GM19452 (cell line): ENCODE data around the gene DLGAP1.

Experiments used
- ATAC-seq: cut with Tn5 transposase; IDR thresholded peaks from one replicate; pipeline ENCODE4 v1.9.1; 2021; ENCODE audit not compliant: unreplicated experiment

The DLGAP1 gene

DNA sequence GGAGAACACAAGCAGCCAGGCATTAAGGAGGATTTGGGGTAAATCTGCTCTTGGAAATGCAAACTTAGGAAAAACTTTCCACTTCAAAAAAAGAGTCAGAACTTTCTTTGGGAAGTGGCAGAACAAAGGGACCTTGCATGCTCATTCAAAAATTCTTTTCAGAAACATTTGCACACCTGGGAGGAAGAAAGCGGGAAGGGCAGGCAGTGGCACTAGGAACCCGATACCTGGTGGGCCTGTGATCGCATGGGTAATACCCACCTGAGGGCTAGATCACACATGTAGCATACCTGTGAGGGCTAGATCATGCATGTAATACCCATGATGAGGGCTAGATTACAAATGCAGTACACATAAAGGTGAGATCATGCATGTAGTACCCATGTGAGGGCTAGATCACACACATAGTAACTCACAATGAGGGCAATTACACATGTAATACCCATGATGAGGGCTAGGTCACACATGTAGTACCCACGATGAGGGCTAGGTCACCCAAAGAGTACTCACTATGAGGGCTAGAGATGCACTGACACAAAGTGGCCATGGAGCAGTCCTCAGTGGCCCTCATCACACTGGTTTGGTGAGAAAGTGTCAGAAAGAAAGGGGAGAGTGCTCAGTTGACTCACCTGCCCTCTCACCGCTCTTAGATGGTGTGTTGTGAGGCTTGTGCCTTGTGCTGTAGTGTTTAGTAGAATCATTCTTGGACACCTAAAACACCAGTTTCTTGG, 212.5 kb downstream of the DLGAP1 start:
- no peak for ATAC-seq

DNA sequence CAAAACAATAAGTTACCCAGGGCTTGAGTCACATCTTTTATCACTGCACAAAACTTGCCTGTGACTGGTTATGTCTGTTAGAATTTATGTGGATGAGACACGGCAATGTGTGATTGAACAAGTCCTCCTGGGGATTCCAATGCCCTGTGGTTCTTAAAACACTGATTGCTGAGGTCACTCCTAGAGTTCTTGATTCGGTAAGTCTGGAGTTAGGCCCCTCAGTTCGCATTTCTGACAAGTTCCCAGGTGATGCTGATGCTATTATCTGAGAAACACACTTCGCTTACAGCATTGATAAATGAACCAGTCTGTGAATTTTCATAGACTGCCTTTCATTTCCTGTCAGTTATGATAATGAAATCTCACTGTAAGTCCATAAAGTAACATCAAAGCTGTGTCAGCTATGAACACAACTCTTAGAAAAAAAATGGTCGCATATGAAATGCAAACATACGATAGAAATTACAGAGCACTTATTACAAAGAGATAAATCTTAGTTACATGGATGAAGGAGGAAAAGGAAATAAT, 214.0 kb downstream of the DLGAP1 start:
- ATAC-seq: no peak

DNA sequence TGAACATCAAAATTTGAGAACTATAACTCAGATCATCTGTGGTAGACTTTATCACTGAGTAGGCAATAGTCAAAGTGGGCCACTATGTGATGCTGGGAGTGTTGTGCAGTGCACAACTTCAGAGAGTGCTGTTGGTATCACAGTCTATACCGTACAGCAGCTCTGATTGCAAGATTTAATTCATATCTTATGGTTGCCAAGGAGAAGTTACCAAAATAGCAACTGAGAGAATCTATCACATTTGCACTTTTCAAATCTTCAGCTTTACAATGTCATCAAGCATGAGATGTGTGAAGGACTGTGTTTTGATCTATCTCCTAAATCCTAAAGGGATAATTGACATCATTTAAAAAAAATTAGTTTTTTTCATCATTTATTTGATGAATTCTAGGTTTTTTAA, 216.1 kb downstream of the DLGAP1 start:
- ATAC-seq: no peak

GRCh38 chr18:4237664-4238041, 217.5 kb downstream of the DLGAP1 start:
- no peak for ATAC-seq

- ATAC-seq: no peak
Observed at GRCh38 chr18:4236940-4237663, 218.0 kb downstream of the DLGAP1 start.

DNA sequence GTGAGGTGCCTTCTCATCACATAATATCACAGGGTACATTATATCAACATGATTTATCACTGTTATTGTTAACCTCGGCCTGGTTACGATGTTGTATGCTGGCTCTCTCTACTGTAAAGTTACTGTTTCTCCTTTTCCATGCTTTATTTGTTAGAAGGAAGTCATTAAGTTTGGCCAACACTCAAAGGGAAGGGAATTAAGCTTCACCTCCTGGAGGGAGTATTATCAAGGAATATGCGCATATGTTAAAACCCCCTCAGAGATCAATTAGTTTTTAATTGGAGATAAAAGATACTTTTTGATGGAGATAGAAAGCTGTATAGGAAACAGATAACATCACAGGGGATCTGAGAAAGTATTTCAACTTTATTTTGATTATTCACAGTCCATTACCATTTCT, 221.6 kb downstream of the DLGAP1 start:
- no peak for ATAC-seq

- no peak for ATAC-seq
Observed at GRCh38 chr18:4232656-4233055, 222.5 kb downstream of the DLGAP1 start.

DNA sequence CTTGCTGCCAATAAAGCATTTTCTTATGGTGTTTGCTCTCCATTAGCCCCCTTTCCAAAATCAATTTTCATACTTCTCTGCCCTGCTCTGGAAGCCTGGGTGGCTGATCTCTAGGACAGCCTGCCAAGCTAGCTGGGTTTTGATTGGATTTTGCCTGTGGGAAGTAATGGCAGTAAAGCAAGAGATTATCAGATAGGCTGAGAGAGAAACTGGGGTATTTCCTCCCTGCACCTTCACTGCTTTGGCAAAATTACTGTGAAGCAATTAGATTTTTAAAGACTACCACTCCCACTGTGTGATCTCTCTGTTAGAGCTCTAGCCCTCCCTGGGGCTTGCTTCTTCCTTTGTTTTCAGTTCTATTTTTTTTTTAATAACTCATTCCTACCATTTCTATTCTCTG, 223.8 kb downstream of the DLGAP1 start:
- ATAC-seq: no peak

- no peak for ATAC-seq
Observed at GRCh38 chr18:4230450-4231168, 224.5 kb downstream of the DLGAP1 start.

DNA sequence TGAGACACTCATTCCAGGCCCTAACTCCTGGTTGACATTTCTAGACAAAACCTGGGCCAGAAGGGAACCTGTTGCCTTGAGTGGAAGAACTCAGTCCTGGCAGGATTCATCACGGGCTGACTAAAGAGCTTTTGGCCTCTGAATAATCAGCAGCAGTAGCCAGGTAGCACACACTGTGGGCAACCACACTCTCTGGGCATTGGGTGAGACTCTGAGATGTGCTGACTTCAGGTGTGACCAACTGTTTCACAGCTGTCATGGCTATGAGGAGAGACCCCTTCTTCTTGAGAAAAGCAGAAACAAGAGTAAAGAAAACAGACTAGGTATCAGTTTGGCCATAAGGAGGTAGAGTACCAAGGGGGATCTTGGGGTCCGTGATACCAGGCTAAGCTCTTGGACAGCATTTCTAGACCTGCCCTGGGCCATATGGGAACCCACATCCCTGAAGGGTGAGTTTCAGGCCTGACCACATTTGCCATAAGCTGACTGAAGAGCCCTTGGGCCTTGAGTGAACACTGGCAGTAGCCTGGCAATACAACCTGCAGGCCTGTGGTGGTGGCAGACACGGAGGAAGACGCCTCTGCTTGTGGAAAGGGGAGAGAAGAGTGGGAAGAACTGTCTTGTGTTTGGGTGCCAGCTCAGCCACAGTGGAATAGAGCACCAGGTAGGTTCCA, 230.9 kb downstream of the DLGAP1 start:
- ATAC-seq: no peak

- no peak for ATAC-seq
Observed at GRCh38 chr18:4211111-4211837, 243.8 kb downstream of the DLGAP1 start.

DNA sequence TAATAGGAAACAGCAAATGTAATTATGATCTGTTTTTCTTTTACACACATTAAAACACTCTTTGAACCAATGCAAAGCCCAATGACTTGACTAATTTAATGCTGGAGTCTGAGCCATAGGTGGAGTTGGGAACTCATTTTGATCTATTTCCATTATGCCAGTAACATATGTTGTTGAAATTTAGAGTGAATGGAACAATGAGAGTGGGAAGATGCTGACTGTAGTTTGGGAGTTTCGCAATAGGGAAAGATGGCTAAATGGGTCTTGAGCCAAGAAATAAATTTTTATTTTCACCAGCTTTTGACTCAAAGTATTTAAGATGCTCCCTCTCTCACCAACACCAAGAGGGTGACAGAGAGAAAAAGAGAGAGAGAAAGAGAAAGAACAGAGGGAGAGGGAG, 246.7 kb downstream of the DLGAP1 start:
- ATAC-seq: no peak

- no peak for ATAC-seq
Observed at GRCh38 chr18:4207383-4207985, 247.6 kb downstream of the DLGAP1 start.

DNA sequence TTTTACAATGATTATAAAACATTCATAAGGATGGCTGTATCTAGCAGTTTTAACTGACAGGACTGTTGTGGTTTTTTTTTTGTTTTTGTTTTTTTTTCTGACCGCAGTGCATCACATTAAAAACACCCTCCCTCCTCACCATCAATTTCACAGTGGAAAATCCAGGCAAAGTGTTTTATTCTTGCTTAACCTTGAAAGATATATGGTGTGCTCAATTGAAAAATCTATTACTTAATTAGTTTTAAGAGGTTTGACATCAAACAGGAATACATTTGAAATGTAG, 250.7 kb downstream of the DLGAP1 start:
- ATAC-seq: no peak

DNA sequence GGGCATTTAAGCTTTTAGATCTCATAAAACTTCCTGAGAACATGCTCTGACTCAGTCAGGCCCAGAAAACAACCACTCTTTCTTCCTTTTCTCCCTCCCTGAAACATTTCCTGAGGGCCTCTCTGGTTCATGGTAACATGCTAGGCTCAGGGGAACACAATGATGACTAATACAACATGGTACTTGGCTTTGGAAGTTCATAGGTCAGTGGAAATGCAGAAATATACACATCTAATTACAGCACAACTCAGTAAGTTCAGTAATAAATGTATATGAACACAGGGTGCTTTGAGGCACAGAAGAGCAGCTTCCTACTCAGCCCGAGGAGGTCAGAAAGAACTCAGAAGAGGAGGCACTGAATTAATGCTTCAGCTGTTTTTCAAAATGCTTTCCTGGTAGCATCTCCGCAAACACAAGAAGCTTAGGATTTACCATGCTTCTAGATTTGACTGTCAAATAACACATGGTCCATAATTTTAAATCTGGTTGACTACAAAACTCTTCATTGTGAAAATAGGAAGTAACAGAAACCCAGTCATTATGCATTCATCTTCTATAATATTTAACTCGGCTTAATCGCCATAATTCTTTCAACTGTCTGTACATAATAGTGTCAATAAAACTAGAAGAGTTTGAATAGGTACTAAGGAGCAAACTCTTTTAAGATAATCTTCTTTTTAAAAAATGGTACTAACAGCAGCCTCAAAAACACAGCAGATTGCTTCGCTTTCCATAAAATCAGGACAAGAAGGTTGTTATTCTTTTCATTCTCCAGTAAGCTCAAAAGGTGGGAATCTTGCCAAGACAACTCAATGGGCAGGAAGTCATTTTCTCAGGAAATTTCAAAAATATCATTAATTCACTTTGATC, 251.3 kb downstream of the DLGAP1 start:
- ATAC-seq: no peak

DNA sequence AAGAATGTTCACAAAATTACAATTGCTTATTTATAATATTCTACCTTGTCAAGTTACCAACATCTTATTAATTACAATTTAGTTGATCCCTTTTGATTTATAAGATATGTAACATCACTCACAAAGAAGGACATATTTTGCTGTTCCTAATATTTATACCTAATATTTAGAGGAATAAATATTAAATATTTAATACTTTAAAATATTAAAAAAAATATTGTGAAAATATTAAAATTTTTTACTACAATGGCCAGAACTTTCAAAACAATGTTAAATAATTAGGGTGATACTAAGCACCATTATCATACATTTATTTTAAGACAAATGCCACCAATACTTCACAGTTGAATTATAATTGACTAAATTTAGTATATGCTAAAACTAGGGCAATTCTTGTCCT, 254.7 kb downstream of the DLGAP1 start:
- no peak for ATAC-seq

DNA sequence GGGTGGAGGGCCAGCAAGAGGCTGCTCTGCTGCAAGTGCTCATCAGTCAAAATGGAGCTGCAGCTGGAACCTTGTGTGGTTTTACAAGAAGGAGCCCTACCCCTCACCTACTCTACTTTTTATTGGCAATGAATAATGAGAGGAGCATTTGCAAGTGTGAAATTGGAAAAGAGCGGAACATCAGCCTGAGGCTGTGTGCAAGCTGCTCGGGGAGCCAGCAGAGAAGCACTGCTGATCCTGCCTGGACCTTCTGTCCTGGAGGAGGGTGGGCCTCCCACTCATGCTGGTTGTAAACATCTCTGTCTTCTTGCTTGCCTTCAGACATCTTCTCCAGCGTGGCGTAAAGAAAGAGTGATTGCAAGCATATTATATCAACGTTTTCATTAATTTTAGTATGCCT, 256.2 kb downstream of the DLGAP1 start:
- ATAC-seq: no peak

DNA sequence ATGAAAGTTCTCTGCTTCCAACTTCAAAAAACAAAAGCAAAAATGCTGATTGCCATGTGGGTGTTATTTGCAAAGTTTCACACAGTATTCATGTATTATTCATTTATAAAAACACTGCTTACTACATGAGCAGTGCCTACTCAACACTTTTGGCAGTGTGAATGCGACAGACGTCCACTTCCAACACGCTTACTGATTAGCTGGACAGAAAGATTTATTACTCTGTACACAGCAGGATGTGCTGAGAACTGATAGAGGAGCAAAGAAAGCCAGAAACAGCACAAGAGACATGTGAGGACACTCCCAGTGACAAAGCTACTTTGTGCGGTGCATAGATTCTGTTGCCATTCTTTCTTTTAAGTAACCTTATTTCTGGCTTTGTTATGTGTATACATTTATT, 258.8 kb downstream of the DLGAP1 start:
- no peak for ATAC-seq

DNA sequence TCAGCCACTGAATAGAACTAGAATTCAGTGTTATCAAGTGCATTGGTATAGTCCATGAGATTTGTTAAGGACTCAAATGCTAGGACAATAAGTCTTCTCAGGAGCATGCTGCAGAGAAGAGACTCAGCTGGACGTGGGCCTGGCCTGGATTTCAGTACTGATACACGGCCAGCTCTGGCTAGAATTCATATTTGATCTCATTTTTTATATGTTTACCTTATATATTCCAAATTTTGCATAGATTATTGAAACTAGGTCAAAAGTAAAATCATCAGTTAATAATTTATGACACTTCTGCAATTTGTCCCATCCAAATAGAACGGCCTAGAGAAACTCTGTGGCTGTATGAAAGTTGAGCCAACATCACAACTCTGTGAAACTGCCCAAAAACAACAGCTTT, 262.0 kb downstream of the DLGAP1 start:
- no peak for ATAC-seq
